HG03439 (cell line): ENCODE results near the gene PTPMT1.
"Not testable (repeated sequence)": the region's sequence is repeated elsewhere in the genome, so short reads cannot be mapped to it uniquely, and the experiment has no call there.

Source experiments
- ATAC-seq: cut with Tn5 transposase; IDR thresholded peaks from one replicate; pipeline ENCODE4 v1.9.1; 2021; ENCODE audit warnings: mild to moderate bottlenecking, moderate library complexity; ENCODE audit not compliant: unreplicated experiment

Gene PTPMT1

GRCh38 chr11:47546274-47546673 lies 19.1 kb upstream of the PTPMT1 start:
- not testable (repeated sequence) for ATAC-seq

GRCh38 chr11:47550288-47551047 lies 14.9 kb upstream of the PTPMT1 start:
- ATAC-seq: no peak

- ATAC-seq: no peak
Measured at GRCh38 chr11:47551086-47551485, 14.3 kb upstream of the PTPMT1 start.

GRCh38 chr11:47552056-47552565 lies 13.3 kb upstream of the PTPMT1 start:
- ATAC-seq: no peak

GRCh38 chr11:47552566-47553405 lies 12.6 kb upstream of the PTPMT1 start, which contains the start of gene CELF1:
CELF1 (minus strand) TSS chr11:47553132; CDS start chr11:47499523, 53,609 bp downstream.
- peak; percentile 96 for ATAC-seq

- ATAC-seq: peak; percentile 40
Measured at GRCh38 chr11:47553406-47553743, 12.0 kb upstream of the PTPMT1 start.

GRCh38 chr11:47557004-47557403 lies 8.4 kb upstream of the PTPMT1 start:
- not testable (repeated sequence) for ATAC-seq

- no peak for ATAC-seq
Measured at GRCh38 chr11:47558695-47559094, 6.7 kb upstream of the PTPMT1 start.

GRCh38 chr11:47560426-47560825 lies 5.0 kb upstream of the PTPMT1 start:
- no peak for ATAC-seq

- not testable (repeated sequence) for ATAC-seq
Measured at GRCh38 chr11:47562393-47562792, 3.0 kb upstream of the PTPMT1 start.

- not testable (repeated sequence) for ATAC-seq
Measured at GRCh38 chr11:47564366-47564765, 1.0 kb upstream of the PTPMT1 start.

- no peak for ATAC-seq
Measured at GRCh38 chr11:47564933-47565339, 463 bp upstream of the PTPMT1 start.

- no peak for ATAC-seq
Measured at GRCh38 chr11:47566149-47566698, 825 bp downstream of the PTPMT1 start.

GRCh38 chr11:47569646-47570045 lies 4.2 kb downstream of the PTPMT1 start:
- no peak for ATAC-seq

GRCh38 chr11:47570651-47571356 lies 5.4 kb downstream of the PTPMT1 start:
- ATAC-seq: no peak

GRCh38 chr11:47571357-47571729 lies 5.9 kb downstream of the PTPMT1 start:
- no peak for ATAC-seq

GRCh38 chr11:47571895-47572294 lies 6.5 kb downstream of the PTPMT1 start:
- no peak for ATAC-seq

GRCh38 chr11:47572715-47573255 lies 7.4 kb downstream of the PTPMT1 start:
- ATAC-seq: no peak

GRCh38 chr11:47573321-47573720 lies 7.9 kb downstream of the PTPMT1 start:
- no peak for ATAC-seq

GRCh38 chr11:47577460-47578041 lies 12.2 kb downstream of the PTPMT1 start:
- ATAC-seq: no peak
